ENCODE measurements around the gene JAK1. TPM values are rescaled to one million over a fixed set of nuclear protein-coding genes. Genes with fewer than 3 reads are reported as not detected.
A peak's percentile ranks its signal among the peaks of the same experiment; 100 is the strongest.

JAK1 gene
- total and polyA plus RNA-seq, 9 of the 15 experiments (the other 6 are each of a cell fraction or from before 2014, with no cell fraction given), result 9.7 to 44.1 (median 42.5) TPM

DNA sequence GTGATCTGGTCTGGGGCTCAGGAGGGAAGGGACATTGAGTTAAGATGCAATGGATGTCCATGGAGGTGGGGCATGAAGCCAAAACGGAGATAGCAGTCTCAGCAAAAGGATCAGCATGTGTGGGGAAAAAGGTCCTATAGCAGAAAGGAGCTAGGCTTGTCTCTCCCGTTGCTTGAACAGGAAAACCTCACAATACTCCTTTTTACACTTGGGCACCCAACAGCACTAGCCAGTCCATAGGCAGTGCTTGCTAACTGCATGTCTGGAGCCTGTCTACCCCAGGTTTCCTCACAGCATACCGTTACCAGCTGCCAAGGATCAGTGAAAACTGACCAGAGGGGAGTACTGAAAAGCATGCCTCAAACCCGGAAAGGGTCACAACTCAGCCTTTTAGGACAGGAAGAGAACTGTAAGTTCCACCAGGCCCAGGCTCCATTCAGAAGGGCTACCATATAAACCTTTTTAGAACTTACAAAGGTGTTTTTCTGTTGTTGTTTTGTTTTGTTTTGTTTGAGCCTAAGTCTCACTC lies 78.6 kb downstream of the JAK1 start:
- POLR2A ChIA-PET, result interaction anchor here (0.7 to 1.0 kb wide), 3 partner anchors 9 to 704 kb away, joined by 3 read pairs; no protein-coding TSS in a partner anchor
- ATAC-seq, result no peak
- WGBS (ENCODE audit: insufficient coverage, low coverage, missing lambda C conversion rate), result 54% methylated on average over 4 of the region's 4 CpGs
- FAIRE-seq, result no peak
- in situ Hi-C loops (cut with MboI), result no loop called here
- CTCF ChIA-PET (ENCODE audit: low intra/inter-chr PET ratio), result no interaction called here
- Histone ChIP-seq H4K20me1 (replicated peaks; ENCODE audit: control insufficient read depth, insufficient read depth, low read length) (peaks cover 3% of the 10 kb centered on the region; the same call in 1 of the 2 replicates), H3K9me1 (ENCODE audit: control insufficient read depth, insufficient read depth, low read length) (no peaks in the 10 kb centered on the region), H3K4me2 (ENCODE audit: insufficient read depth, low read length) (no peak overlapping the region), H3K4me3 (no peak overlapping the region), H3K79me2 (ENCODE audit: control insufficient read depth, insufficient read depth, low read length) (peaks cover 42% of the 10 kb centered on the region), H3K27me3 (ENCODE audit: control insufficient read depth in 2 of 2, insufficient read depth in 2 of 2, low read length in 2 of 2) (no peaks in the 10 kb centered on the region), H3K36me3 (ENCODE audit: control insufficient read depth, insufficient read depth, low read length) (peaks cover 7% of the 10 kb centered on the region; the same call in 2 of the 3 replicates), H3K27ac (ENCODE audit: extremely low read depth, low read depth, low read length) (no peak overlapping the region), H2AFZ (ENCODE audit: low read depth, low read length) (no peak overlapping the region), H3K9ac (ENCODE audit: insufficient read depth in 1 of 2, low read depth in 2 of 2, low read length in 2 of 2) (peak overlapping the region in 1 of 2 experiments; percentile 1; a peak in 1 of 4 replicates), H3K4me1 (replicated peaks in 1 of 2; ENCODE audit: control insufficient read depth in 2 of 2, insufficient read depth in 2 of 2, low read length in 2 of 2) (peaks cover 0 to 25% of the 10 kb centered on the region in 2 experiments; a peak in 3 of 5 replicates), H3K9me3 (replicated peaks; ENCODE audit: control insufficient read depth, insufficient read depth, low read depth, low read length) (no peaks in the 10 kb centered on the region)
- BruUV-seq (replicated peaks), result no TSS peak
- TF ChIP-seq, protein P1, sequence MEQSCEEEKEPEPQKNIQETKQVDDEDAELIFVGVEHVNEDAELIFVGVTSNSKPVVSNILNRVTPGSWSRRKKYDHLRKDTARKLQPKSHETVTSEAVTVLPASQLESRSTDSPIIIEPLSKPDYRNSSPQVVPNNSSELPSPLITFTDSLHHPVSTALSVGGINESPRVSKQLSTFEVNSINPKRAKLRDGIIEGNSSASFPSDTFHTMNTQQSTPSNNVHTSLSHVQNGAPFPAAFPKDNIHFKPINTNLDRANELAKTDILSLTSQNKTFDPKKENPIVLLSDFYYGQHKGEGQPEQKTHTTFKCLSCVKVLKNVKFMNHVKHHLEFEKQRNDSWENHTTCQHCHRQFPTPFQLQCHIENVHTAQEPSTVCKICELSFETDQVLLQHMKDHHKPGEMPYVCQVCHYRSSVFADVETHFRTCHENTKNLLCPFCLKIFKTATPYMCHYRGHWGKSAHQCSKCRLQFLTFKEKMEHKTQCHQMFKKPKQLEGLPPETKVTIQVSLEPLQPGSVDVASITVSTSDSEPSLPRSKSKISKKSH (CRISPR knock-in tag; IDR thresholded peaks at IDR 0.05), result no peak
- TF ChIP-seq ZKSCAN1 (IDR thresholded peaks at IDR 0.05; ENCODE audit: low read depth, low read length) (no peak), ZC3H11A (IDR thresholded peaks at IDR 0.05; ENCODE audit: low read depth, low read length) (no peak), ETS1 (conservative IDR thresholded peaks at IDR 0.05; ENCODE audit: control insufficient read depth, low read depth, low read length) (no peak), RBM17 (IDR thresholded peaks at IDR 0.05; ENCODE audit: borderline replicate concordance, low read depth, low read length) (no peak), PHF20 (IDR thresholded peaks at IDR 0.05; ENCODE audit: partially characterized antibody) (no peak)
- TF ChIP-seq, protein P2, sequence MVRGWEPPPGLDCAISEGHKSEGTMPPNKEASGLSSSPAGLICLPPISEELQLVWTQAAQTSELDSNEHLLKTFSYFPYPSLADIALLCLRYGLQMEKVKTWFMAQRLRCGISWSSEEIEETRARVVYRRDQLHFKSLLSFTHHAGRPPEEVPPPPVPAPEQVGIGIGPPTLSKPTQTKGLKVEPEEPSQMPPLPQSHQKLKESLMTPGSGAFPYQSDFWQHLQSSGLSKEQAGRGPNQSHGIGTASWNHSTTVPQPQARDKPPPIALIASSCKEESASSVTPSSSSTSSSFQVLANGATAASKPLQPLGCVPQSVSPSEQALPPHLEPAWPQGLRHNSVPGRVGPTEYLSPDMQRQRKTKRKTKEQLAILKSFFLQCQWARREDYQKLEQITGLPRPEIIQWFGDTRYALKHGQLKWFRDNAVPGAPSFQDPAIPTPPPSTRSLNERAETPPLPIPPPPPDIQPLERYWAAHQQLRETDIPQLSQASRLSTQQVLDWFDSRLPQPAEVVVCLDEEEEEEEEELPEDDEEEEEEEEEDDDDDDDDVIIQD (CRISPR knock-in tag; IDR thresholded peaks at IDR 0.05), result no peak
- no peak for DNase-seq (ENCODE audit: extremely low read depth in 1 of 4, low spot score in 3 of 4)
- intact Hi-C loops (cut with micrococcal nuclease), result no loop called here

Data from K562 (cell line).